SKM-1 treated with dmso at 0.1 percent for 144 hours (cell line): ENCODE data around the gene AICDA.
"Not testable (repeated sequence)": the region's sequence is repeated elsewhere in the genome, so short reads cannot be mapped to it uniquely, and the experiment has no call there.

Experiments used
- DNase-seq: peaks from one replicate; lab custom pipeline; 2025; ENCODE audit not compliant: unreplicated experiment; lab: John Stamatoyannopoulos, UW

The AICDA gene

DNA sequence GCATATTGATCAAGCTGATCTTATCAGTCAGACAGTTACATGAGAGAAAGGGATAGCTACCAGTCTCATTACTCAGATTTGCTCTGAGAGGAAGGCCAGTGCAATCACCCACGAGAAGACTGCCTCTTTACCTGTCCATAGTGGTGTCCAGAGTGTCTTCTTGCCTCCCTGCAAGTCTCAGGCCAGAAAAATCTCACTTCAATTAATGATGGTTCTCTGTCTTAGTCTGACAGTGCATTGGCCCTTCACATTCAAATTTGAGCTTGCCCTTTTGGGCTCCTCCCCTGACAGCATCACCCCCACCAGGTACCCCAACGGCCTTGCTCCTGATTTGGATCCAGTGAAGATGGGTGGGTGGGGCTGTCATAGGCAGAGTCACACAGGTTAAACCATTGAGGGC, at the start of gene AICDA:
AICDA (minus strand) TSS at position 231 of the 400 bp plus-strand sequence; CDS start at position 139, 92 bp downstream.
- DNase-seq = no peak

DNA sequence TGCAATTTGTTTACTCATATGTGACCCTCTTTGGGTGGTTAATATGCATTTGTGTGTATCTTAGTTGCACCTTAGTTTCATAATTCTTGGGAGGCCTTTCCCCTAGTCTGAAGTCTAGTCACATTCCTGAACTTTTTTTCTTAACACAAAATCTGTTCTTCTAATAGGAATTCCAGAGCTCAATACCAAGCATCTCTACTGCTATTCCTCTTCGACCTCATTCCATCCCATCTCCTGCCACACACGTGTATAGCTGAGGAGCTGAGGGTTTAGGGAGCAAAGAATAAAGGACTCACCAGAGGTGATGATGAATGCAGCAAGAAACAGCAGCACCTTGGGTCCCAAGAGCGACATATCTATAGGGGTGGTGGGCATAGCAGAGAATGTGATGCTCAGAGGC, 49.1 kb upstream of the AICDA start:
- no peak for DNase-seq

DNA sequence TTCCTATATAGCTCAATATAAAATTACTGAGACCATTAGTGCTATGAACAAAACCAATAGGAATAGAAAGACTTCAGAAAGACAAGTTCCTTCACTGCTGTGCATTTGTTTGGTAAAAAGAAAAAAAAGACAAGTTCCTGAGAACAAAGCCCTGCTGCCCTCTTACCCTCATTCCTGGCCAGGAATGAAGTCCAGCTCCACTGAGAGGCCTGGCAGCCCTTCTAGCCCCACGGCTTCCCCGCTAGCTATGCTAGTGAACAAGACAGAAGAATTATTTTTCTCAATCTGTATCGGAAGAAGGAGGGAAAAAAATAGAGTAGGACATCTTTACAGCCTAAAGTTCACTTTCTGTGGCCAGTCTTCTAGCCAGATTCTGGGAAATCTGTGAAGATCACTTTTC, 48.4 kb upstream of the AICDA start:
- no peak for DNase-seq

DNA sequence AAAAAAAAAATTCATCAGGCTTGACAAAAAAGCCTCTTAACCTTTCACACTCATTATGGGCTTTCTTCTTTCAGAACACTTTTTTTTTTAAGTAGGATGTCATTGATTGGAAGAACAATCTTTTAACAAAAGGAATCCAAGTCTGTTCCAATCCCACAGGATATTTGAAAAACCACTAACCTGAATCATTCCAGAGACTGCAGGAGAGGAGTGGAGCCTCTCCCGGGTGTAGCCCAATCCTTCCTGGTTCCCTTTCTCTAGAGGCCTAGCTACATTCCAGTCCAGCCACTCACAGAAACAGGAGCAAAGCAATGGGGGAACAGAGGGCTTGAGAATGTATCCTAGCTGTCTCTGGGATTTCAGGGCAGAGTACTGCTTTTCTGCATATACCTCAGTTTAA, 45.7 kb upstream of the AICDA start:
- no peak for DNase-seq

DNA sequence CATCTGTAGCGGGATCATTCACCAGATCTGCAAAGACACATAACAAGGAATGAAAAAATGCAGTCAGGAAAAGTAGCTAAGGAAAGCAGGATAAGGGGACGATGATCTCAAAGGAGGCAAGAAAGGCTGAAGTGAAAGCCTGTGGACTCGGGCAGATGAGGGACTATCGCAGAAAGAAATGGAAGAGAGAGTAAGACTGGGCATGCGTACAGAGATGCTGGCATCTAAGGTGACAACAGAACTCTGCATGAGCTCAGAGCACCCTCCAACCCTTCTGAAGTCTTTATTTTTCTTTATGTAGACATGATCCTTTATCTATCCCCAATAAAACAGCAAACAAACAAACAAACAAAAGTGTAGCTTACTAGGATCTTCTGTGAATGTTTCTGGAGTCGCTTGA, 42.8 kb upstream of the AICDA start:
- DNase-seq = no peak

DNA sequence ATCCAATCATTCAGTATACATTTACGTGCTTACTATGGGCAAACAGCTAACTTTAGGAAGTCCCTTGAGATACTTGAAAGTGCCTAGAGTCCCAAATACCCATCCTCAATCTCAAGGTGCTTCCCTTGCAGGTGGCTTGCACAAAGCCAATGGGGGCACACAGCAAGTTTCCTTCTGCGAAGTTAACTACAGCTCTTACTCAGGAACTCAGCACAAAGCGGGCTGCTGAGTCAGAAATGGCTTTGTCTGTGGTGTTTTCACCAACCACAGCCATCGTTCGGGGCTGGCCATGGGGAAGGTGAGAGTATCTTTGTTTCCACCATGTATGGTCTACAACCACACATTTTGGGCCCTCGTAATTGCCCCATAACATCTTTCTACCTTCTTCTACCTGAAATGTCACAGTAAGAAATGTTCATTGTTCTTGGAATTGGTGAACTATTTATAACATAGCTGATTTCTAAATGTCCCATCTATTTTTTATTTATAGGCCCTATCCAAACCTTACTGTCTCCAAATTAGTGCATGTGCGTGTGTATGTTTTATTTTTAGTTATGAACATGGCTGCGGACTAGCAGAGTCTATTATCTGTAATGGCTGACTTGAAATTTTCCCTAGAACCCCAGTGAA, 36.0 kb upstream of the AICDA start:
- no peak for DNase-seq

DNA sequence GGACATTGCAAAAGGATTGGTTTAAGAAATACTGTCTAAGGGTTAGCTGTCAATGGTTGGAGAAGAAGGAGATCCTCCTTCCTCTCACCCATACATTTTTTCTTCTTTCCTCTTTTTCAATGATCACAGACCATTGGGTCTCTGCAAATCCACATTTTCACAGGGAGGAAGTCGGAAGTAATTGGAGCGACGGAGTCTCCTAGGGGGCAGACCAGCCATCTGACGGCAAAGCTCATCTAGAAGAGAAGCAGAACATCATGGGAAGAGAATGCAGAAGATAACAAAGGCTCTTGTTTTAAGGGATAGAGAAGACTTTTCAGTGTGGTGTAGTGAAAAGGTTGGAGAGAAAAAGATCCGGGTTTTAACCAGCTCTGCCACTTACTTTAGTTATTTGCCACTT, 35.3 kb upstream of the AICDA start:
- no peak for DNase-seq

DNA sequence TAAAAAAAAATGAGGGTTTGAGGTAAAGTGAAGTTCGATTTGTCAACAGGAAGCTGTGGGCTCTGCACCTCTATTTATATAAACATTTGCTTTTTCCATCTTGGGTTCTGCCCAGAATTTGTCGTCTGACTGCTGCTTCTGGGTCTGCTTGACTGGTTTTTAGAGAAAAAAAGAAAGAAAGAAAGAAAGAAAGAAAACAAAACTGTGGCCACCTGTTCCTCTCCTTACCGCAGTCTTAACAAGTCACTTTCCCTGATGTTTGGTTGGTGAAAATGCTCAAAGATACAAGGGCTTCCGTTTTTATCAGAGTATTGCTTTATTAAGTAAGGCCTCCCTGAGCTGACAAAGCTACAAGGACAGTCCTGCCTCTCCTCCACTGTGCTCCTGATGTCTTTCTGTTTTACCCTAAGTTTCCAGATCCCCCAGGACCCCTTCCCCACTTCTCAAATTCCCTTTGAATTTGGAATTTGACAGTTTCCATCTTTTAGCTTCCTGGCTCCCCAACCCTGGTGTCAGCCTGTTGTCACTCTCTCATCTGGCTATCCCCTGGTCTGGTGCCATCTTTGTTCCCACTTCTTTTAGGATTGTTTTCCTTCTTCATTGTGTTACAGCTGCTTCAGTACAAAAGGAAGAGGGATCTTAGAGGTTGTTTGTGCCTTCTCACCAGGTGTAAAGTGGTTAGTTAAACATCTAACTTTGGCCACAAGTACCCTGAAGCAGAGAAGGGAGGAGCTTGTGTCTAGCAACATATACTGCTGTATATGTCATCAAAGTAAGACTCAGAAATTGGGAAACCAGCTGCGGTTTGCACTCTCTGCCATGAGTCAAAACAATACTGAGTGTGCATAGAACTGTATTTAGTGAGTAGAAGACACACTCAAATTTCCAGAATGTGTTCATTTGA, 31.9 kb upstream of the AICDA start:
- no peak for DNase-seq

DNA sequence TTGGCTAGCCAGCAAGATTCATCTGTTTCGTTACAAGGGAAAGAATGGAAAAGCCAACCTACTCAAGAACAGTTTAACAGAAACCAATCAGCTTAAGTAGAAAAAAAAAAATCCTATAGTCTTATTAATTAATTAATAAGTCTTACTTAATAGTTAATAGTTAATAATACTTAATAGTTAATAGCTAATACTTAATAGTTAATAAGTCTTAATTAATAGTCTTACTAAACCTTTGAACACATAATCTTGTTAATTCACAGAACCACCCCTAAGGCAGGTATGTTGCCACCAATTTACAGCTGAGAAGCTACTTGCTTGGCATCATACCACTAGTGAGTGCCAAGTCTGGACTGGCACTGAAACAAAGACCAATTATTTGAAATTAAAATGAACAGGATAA, 30.1 kb upstream of the AICDA start:
- no peak for DNase-seq

DNA sequence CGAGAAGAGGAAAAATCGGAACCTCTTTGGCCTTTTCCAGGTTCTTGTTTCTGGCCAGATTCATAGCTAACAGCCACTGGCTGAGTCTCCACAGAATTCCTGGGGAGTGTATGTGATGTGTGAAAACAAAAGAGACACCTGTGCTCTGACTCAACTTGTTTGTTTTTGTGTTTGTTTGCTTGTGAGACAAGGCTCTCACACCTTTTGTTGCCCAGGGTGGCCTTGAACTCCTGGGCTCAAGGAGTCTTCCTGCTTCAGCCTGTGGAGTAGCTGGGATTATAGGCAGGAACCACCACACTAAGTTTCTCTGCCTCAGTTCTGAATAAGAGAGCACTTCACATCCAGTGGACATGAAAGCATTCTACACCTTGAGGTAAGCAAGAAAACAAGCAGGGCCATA, 27.3 kb upstream of the AICDA start:
- DNase-seq = no peak

DNA sequence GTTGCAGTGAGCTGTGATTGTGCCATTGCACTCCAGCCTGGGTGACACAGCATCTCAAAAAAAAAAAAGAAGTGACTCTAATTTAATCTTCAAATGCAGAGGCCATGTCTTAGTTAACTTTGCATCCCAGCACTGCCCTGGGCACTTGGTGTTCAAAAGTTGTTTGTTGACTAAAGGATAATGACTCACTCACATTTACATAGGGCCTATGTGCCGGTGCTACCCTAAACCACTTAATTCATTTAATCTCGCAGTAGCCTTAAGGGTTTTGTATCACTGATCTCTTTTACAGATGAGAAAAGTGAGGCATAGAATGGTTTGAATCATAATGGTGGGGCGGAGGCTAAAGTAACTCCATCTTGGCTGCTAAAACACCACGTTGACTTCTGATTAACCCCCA, 26.3 kb upstream of the AICDA start:
- no peak for DNase-seq

DNA sequence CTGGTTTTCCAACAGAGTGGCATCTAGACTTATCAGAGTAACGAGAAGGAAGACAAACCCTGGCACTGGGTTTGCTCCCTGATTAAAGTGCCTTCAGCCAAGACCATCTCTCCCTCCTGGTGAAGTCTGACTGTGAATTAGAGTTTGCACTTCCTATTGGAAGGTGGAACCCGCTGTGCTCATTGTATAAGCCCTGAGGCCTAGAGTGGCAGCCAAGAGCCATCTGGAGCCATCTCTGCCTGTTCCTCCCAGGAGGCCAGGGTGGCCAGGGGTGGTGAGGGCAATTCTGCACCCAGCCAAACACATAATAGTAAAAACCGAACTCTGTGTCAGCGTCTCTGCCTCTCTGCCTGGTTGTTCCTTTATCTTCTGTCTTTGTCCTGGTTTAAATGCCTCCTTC, 25.0 kb upstream of the AICDA start:
- DNase-seq = no peak

DNA sequence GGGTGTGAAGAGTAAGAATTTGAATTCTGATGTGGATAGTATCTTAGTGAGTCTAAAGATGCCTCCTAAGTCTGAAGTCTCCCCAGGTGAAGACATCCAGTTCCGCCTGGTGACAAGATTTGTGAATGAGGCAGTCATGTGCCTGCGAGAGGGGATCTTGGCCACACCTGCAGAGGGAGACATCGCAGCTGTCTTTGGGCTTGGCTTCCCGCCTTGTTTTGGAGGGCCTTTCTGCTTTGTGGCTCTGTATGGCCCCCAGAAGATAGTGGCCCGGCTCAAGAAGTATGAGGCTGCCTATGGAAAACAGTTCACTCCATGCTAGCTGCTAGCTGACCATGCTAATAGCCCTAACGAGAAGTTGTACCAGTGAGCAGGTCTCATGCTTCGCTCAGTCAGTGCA, 24.6 kb upstream of the AICDA start:
- no peak for DNase-seq

DNA sequence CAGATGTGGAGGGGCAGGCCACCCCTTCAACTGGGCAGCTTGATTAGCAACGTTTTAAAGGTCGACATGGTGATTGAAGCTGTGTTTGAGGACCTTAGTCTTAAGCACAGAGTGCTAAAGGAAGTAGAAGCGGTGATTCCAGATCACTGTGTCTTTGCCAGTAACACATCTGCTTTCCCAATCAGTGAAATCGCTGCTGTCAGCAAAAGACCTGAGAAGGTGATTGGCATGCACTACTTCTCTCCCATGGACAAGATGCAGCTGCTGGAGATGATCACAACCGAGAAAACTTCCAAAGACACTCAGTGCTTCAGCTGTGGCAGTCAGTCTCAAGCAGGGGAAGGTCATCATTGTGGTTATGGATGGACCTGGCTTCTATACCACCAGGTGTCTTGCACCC, 23.9 kb upstream of the AICDA start:
- no peak for DNase-seq

DNA sequence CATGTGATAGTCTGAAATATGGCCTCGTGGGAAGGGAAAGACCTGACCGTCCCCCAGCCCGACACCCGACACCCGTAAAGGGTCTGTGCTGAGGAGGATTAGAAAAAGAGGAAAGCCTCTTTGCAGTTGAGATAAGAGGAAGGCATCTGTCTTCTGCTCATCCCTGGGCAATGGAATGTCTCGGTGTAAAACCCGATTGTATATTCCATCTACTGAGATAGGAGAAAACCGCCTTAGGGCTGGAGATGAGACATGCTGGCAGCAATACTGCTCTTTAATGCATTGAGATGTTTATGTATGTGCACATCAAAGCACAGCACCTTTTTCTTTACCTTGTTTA, 23.3 kb upstream of the AICDA start:
- not testable (repeated sequence) for DNase-seq

DNA sequence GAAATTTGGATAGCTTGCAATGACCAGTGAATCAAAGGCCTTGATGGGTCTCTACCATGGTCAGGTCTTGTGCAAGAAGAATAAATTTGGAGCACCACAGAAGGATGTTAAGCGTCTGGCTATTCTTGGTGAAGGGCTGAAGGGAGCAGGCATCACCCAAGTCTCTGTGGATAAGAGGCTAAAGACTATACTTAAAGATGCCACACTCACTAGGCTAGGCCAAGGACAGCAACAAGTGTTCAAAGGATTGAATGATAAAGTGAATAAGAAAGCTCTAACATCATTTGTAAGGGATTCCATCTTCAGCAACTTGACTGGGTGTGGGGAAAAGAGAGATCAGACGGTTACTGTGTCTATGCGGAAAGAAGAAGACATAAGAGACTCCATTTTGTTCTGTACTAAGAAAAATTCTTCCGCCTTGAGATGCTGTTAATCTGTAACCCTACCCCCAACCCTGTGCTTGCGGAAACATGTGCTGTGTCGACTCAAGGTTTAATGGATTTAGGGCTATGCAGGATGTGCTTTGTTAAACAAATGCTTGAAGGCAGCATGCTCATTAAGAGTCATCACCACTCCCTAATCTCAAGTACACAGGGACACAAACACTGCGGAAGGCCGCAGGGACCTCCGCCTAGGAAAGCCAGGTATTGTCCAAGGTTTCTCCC, 22.8 kb upstream of the AICDA start:
- not testable (repeated sequence) for DNase-seq

DNA sequence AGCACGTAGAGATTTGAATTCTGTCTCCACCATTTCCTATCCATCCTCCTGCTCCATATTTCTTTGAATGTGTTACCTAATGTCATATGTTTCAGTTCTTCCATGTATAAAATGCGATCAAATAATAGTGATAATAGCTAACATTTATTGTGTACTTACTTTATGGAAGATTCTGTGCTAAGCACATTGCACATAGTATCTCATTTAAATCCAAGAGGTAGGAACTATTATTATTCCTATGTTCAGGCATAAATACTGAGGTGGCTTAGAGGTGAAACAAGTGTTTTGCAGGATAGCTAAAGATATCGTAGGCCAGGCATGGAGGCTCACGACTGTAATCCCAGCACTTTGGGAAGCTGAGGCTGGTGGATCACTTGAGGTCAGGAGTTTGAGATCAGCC, 17.5 kb upstream of the AICDA start:
- no peak for DNase-seq

DNA sequence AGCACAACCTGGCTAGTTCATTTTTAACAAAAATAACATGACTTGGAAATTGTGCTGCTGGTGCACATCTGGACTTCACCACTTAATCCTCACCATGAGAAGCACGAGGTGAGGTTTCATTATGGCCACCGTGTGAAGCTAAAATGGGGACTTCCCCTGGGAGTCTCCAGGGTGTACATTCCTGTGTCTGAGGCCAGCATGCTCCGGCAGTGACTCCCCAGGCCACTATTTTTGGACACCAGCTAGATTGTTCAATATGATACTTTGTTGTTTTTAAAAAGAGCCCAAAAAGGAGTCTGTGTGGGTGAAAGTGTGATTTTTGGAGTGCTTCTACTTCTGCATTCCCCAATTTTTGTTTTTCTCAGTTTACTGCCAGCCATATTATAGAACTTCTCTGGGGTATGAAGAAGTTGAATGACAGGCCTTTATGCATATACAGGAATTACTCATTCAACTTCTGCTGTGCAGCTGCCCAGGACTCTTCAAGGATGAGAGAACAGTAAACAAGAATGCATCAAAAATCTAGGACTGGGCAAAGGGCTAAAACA, 16.9 kb upstream of the AICDA start:
- no peak for DNase-seq

DNA sequence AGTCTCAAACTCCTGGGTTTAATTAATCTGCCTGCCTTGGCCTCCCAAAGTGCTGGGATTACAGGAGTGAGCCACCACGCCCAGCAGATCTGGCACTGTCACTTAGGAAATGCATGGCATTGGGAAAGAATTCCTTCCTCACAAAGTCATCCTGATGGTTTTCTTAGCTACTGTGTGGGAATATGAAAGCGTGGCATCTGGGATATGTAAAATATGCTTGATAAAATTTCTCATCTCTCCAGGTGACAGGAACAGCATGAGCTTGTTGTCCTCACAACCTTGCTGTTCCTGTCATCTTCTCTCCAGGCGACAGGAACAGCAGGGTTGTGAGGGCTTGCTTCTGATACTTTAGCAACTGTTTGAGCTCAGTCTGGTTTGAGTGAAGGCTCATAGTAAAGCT, 16.1 kb upstream of the AICDA start:
- no peak for DNase-seq

DNA sequence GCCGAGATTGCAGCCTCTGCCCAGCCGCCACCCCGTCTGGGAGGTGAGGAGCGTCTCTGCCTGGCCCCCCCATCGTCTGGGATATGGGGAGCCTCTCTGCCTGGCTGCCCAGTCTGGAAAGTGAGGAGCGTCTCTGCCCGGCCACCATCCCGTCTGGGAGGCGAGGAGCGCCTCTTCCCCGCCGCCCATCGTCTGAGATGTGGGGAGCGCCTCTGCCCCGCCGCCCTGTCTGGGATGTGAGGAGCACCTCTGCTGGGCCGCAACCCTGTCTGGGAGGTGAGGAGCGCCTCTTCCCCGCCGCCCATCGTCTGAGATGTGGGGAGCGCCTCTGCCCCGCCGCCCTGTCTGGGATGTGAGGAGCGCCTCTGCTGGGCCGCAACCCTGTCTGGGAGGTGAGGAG, 12.1 kb upstream of the AICDA start:
- DNase-seq = not testable (repeated sequence)

DNA sequence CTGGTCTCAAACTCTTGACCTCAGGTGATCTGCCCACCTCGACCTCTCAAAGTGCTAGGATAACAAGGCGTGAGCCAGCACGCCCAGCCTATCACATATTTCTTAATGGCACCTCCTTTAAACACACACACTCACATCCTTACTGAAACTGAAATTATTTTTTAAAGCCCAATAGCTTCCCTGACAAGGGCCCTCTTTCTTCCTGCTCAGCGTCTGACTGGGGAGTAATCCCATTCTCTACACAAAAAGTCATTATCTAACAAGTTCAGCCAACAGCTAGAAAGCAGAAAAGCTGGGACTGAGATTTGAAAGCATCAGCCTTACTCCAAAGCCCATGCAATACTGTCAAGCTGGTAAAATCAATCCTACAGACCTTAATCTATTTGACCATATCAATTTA, 10.0 kb upstream of the AICDA start:
- no peak for DNase-seq

DNA sequence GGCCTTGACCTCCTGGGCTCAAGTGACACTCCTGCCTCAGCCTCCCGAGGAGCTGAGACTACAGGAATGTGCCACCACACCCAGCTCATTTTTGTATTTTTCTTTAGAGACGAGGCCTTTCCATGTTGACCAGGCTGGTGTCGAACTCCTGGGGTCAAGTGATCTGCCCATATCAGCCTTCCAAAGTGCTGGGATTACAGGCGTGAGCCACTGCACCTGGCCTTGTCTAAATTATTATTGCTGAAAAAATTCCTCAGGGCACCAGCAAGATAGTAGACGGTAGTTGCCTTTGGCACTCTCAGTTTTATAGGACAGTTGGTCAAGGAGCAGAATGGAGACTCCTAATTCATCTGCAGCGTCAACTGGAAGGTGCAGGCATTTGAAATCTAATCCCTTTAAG, 2.5 kb upstream of the AICDA start:
- no peak for DNase-seq
